KMS-11 (cell line): ENCODE data around the gene XRCC5.

ENCODE experiments used
- H2AFZ ChIP-seq: fragments of 200-600 bp; sonication (generic); 2 replicates; pipeline ENCODE4 v1.6.1; 2016; ENCODE audit warnings: antibody characterized with exemption, mixed run types, low read depth
- H3K27ac ChIP-seq: fragments of 200-600 bp; sonication (generic); 2 replicates; pipeline ENCODE4 v1.6.1; 2016; ENCODE audit warnings: mild to moderate bottlenecking, mixed run types
- H3K27me3 ChIP-seq: fragments of 200-600 bp; sonication (generic); 2 replicates; pipeline ENCODE4 v1.6.1; 2017; ENCODE audit warnings: mild to moderate bottlenecking, low read depth, mixed run types, moderate library complexity; ENCODE audit not compliant: insufficient read depth
- H3K36me3 ChIP-seq: fragments of 200-600 bp; sonication (generic); 2 replicates; pipeline ENCODE4 v1.6.1; 2017; ENCODE audit warnings: mild to moderate bottlenecking, mixed run types; ENCODE audit not compliant: insufficient read depth
- H3K4me1 ChIP-seq: fragments of 200-600 bp; sonication (generic); 2 replicates; pipeline ENCODE4 v1.6.1; 2016; ENCODE audit warnings: mild to moderate bottlenecking, low read depth, mixed run types; ENCODE audit not compliant: poor library complexity, severe bottlenecking
- H3K4me2 ChIP-seq: fragments of 200-600 bp; sonication (generic); 2 replicates; pipeline ENCODE4 v1.7.0; 2016; ENCODE audit warnings: mild to moderate bottlenecking, mixed run types
- H3K4me3 ChIP-seq: fragments of 200-600 bp; sonication (generic); IDR thresholded peaks from 2 replicates; pipeline ENCODE4 v1.6.1; 2017; ENCODE audit warnings: low read depth, low read length, mixed read lengths; ENCODE audit not compliant: insufficient read depth
- H3K79me2 ChIP-seq: fragments of 200-600 bp; sonication (generic); 2 replicates; pipeline ENCODE4 v1.6.1; 2016; ENCODE audit warnings: low read depth, mixed run types; ENCODE audit not compliant: insufficient read depth
- H3K9ac ChIP-seq: fragments of 200-600 bp; sonication (generic); 2 replicates; pipeline ENCODE4 v1.6.1; 2016; ENCODE audit warnings: mild to moderate bottlenecking, mixed run types
- H4K20me1 ChIP-seq: fragments of 200-600 bp; sonication (generic); 2 replicates; pipeline ENCODE4 v1.6.1; 2016; ENCODE audit warnings: mild to moderate bottlenecking, mixed run types; ENCODE audit not compliant: insufficient read depth
- TF ChIP-seq, protein P1 (sequence below): fragments of 200-600 bp; sonication (generic); conservative IDR thresholded peaks from 2 replicates; pipeline ENCODE4 v1.6.1; 2017; ENCODE audit warnings: low read depth, mild to moderate bottlenecking, antibody characterized with exemption, low read length, moderate library complexity, mixed read lengths

The XRCC5 gene

DNA sequence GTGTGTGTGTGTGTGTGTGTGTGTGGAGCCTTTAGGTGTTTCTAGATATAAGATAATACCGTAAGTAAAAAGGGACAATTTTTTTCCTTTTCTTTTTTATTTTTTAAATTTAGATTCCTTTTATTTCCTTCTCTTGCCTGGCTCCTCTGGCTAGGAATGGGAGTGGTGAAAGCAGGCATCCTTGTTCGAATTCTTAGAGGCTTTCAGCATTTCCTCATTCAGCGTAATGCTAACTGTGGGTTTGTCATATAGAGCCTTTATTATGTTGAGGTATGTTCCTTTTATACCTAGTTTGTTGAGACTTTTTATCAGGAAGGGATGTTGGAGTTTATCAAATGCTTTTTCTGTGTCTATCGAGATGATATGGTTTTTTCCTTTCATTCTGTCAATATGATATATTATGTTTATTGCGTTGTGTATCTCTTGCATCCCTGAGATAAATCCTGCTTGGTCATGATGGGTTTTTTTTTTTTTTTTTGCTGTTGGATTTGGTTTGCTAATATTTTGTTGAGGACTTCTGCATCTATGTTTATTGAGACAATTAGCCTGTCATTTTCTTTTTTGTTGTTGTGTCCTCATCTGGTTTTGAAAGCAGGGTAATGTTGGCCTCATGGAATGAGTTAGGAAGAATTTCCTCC is 120.2 kb downstream of the XRCC5 start:
- H3K79me2 ChIP-seq = no peaks in the 10 kb centered on the region
- no peaks in the 10 kb centered on the region for H4K20me1 ChIP-seq
- TF ChIP-seq, protein P1, sequence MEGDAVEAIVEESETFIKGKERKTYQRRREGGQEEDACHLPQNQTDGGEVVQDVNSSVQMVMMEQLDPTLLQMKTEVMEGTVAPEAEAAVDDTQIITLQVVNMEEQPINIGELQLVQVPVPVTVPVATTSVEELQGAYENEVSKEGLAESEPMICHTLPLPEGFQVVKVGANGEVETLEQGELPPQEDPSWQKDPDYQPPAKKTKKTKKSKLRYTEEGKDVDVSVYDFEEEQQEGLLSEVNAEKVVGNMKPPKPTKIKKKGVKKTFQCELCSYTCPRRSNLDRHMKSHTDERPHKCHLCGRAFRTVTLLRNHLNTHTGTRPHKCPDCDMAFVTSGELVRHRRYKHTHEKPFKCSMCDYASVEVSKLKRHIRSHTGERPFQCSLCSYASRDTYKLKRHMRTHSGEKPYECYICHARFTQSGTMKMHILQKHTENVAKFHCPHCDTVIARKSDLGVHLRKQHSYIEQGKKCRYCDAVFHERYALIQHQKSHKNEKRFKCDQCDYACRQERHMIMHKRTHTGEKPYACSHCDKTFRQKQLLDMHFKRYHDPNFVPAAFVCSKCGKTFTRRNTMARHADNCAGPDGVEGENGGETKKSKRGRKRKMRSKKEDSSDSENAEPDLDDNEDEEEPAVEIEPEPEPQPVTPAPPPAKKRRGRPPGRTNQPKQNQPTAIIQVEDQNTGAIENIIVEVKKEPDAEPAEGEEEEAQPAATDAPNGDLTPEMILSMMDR = no peak
- no peak overlapping the region for H3K4me3 ChIP-seq
- H3K27me3 ChIP-seq = no peaks in the 10 kb centered on the region
- no peak overlapping the region for H2AFZ ChIP-seq
- no peak overlapping the region for H3K9ac ChIP-seq
- no peak overlapping the region for H3K27ac ChIP-seq
- H3K4me1 ChIP-seq = peaks cover 18% of the 10 kb centered on the region
- H3K4me2 ChIP-seq = no peak overlapping the region
- no peaks in the 10 kb centered on the region for H3K36me3 ChIP-seq

DNA sequence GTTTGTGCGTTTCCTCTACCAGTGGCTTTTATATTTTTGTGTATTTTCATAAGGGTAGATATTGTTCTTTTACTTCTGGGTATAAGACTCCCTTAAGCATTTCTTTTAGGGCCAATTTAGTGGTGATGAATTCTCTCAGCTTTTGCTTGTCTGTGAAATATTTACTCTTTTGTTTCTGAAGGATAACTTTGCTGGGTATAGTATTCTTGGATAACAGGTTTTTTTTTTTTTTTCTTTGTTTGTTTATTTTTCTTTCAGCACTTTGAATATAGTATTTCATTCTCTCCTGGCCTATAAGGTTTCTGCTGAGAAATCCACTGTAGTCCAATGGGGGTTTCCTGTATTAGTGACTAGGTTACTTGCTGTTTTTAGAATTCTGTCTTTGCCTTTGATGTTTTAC is 122.7 kb downstream of the XRCC5 start:
- H3K4me2 ChIP-seq = no peak overlapping the region
- no peak overlapping the region for H3K4me3 ChIP-seq
- H3K27ac ChIP-seq = no peak overlapping the region
- H3K36me3 ChIP-seq = no peaks in the 10 kb centered on the region
- peaks cover 13% of the 10 kb centered on the region for H3K4me1 ChIP-seq
- H3K27me3 ChIP-seq = no peaks in the 10 kb centered on the region
- TF ChIP-seq, protein P1 = no peak
- H3K79me2 ChIP-seq = no peaks in the 10 kb centered on the region
- no peak overlapping the region for H3K9ac ChIP-seq
- H4K20me1 ChIP-seq = no peaks in the 10 kb centered on the region
- no peak overlapping the region for H2AFZ ChIP-seq

DNA sequence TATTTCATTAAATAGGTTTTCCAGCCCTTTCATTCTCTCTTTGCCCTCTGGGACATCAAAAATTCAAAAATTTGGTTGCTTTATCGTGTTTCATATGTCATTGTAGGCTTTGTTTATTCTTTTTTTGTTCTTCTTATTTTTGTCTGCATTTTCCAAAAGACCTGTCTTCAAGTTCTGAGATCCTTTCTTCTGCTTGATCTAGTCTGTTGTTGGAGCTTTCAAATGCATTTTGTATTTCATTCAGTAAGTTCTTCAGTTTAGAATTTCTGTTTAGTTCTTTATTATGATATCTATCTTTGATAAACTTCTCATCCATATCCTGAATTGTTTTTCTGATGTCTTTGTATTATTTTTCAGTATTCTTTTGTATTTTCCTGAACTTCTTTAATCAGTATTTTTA is 123.6 kb downstream of the XRCC5 start:
- Histone ChIP-seq H4K20me1 (no peaks in the 10 kb centered on the region), H3K79me2 (no peaks in the 10 kb centered on the region), H3K4me3 (no peak overlapping the region), H3K4me1 (peaks cover 13% of the 10 kb centered on the region), H2AFZ (no peak overlapping the region), H3K27ac (no peak overlapping the region), H3K36me3 (no peaks in the 10 kb centered on the region), H3K9ac (no peak overlapping the region), H3K27me3 (no peaks in the 10 kb centered on the region), H3K4me2 (peak overlapping the region; percentile 45; the same call in 1 of the 2 replicates)
- TF ChIP-seq, protein P1 = no peak

DNA sequence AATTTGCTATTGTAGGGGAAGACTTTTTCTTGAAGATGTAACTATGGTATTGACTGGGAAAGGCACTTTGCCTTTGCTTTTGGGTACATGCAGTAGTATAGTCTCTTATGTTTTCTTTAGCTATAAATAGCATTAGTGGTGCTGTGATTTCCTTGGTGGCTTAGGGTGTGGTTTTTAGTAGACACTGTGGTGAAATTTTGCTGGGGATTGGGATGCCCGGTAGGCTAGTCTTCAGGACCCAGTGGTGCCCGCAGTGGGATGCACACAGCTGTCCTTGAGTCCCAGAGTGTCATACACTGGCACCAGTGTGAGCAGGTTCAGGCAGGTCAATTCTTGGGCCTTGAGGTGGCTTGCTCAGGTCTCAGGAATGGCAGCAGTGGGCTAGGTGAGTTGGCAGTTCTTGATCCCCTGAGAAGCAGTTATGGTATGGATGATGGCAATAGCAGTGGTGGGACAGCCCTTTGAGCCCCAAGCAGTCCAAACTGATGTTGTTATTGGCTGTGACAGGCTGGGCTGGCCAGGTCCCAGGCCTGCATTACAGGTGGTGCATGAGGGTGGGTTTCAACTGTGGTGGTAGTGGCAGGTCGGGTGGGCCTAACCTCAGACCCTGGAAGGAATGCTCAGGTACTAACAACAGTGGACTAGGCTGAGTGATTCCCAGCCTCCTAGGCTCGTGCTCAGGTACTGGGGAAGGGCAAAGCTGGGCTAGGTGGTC is 124.3 kb downstream of the XRCC5 start:
- Histone ChIP-seq H3K36me3 (no peaks in the 10 kb centered on the region), H3K9ac (no peak overlapping the region), H3K79me2 (no peaks in the 10 kb centered on the region), H3K4me1 (peaks cover 13% of the 10 kb centered on the region), H2AFZ (no peak overlapping the region), H3K27me3 (no peaks in the 10 kb centered on the region), H3K27ac (no peak overlapping the region), H3K4me3 (no peak overlapping the region), H4K20me1 (no peaks in the 10 kb centered on the region), H3K4me2 (peak overlapping the region; percentile 45; the same call in 1 of the 2 replicates)
- TF ChIP-seq, protein P1 = no peak
